Measurements from ENCODE around the gene SLC6A3. TPM values are rescaled to one million over a fixed set of nuclear protein-coding genes. Genes with fewer than 3 reads are reported as not detected.

Gene SLC6A3
- total RNA-seq, 4 donors from 2014 or later: 0.16 TPM; not detected in 3

DNA sequence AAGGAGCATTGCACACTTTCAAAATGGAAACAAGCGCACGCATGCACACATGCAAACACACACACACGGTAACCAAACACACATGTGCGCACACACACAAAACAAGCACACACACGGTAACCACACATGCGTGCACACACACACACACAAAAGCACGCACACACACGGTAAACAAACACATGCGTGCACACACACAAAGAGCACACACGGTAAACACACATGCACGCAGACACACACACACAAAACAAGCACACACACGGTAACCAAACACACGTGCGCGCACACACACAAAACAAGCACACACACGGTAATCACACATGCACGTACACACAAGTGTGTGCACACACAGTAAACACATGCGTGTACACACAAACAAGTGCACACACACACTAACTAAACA lies 19.3 kb upstream of the SLC6A3 start:
- peaks cover 50% of the 10 kb centered on the region for H3K36me3 ChIP-seq

GRCh38 chr5:1464096-1464446 lies 18.8 kb upstream of the SLC6A3 start:
- TF ChIP-seq CTCF (IDR thresholded peaks at IDR 0.05): no peak
- no peak for TF ChIP-seq POLR2AphosphoS5 (IDR thresholded peaks at IDR 0.05)
- TF ChIP-seq EP300 (IDR thresholded peaks at IDR 0.05): no peak
- TF ChIP-seq POLR2A (IDR thresholded peaks at IDR 0.05): no peak
- Histone ChIP-seq H3K4me3 (no peak overlapping the region), H3K36me3 (peaks cover 50% of the 10 kb centered on the region), H3K27ac (no peak overlapping the region), H3K27me3 (no peaks in the 10 kb centered on the region), H3K9me3 (no peaks in the 10 kb centered on the region), H3K4me1 (no peaks in the 10 kb centered on the region)
- peak in 1 of 2 donors; percentile 72 for DNase-seq (ENCODE audit: low spot score in 2 of 2)
- WGBS: 93% methylated on average over 9 of the region's 14 CpGs

More for the DNA sequence above, 19.3 kb upstream of the SLC6A3 start:
- Histone ChIP-seq H3K27me3 (no peaks in the 10 kb centered on the region), H3K9me3 (no peaks in the 10 kb centered on the region), H3K4me1 (no peaks in the 10 kb centered on the region), H3K4me3 (no peak overlapping the region), H3K27ac (no peak overlapping the region)
- no peak for DNase-seq (ENCODE audit: low spot score in 2 of 2)
- TF ChIP-seq POLR2AphosphoS5 (IDR thresholded peaks at IDR 0.05): no peak
- 92% methylated on average over 17 of the region's 18 CpGs for WGBS

GRCh38 chr5:1463326-1464095 lies 18.3 kb upstream of the SLC6A3 start:
- 97% methylated on average over 31 of the region's 46 CpGs for WGBS
- TF ChIP-seq CTCF (IDR thresholded peaks at IDR 0.05) (no peak), POLR2AphosphoS5 (IDR thresholded peaks at IDR 0.05) (no peak), POLR2A (IDR thresholded peaks at IDR 0.05) (no peak), EP300 (IDR thresholded peaks at IDR 0.05) (no peak)
- Histone ChIP-seq H3K9me3 (no peaks in the 10 kb centered on the region), H3K4me3 (no peak overlapping the region), H3K4me1 (no peaks in the 10 kb centered on the region), H3K36me3 (peaks cover 50% of the 10 kb centered on the region), H3K27me3 (no peaks in the 10 kb centered on the region), H3K27ac (no peak overlapping the region)
- peak in 1 of 2 donors; percentile 70 for DNase-seq (ENCODE audit: low spot score in 2 of 2)

DNA sequence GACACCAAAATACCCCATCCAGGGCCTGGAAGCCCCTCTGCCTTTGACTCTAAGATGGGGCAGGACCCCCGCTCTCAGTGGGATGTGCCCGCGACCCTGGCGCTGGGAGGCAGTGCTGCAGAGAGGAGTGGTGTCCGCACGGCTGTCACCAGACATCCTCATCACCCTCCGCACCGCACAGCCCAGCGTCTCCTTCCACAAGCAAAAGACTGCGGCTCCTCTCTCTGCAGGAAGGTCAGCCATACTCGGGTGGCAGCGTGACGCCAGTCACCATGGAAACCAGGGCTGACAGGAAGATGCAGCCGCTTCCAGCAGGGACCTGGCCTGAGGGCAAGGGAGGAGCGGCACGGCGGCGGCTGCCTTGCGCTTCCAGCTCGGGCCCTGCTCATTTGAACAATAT lies 17.1 kb upstream of the SLC6A3 start:
- WGBS: 89% methylated on average over 19 of the region's 20 CpGs
- H3K36me3 ChIP-seq: peaks cover 46% of the 10 kb centered on the region
- H3K9me3 ChIP-seq: no peaks in the 10 kb centered on the region
- no peak overlapping the region for H3K4me3 ChIP-seq
- TF ChIP-seq EP300 (IDR thresholded peaks at IDR 0.05): no peak
- no peak for TF ChIP-seq POLR2A (IDR thresholded peaks at IDR 0.05)
- no peak for TF ChIP-seq POLR2AphosphoS5 (IDR thresholded peaks at IDR 0.05)
- no peak for TF ChIP-seq CTCF (IDR thresholded peaks at IDR 0.05)
- H3K4me1 ChIP-seq: no peaks in the 10 kb centered on the region
- peak in 1 of 2 donors; percentile 72 for DNase-seq (ENCODE audit: low spot score in 2 of 2)
- H3K27me3 ChIP-seq: no peaks in the 10 kb centered on the region
- H3K27ac ChIP-seq: no peak overlapping the region

- DNase-seq (ENCODE audit: low spot score in 2 of 2): no peak
Observed at GRCh38 chr5:1461396-1461795, 16.2 kb upstream of the SLC6A3 start.

More at GRCh38 chr5:1461396-1461795, 16.2 kb upstream of the SLC6A3 start:
- WGBS: 95% methylated on average over 10 of the region's 10 CpGs
- Histone ChIP-seq H3K4me3 (no peak overlapping the region), H3K4me1 (no peaks in the 10 kb centered on the region), H3K27ac (no peak overlapping the region), H3K36me3 (peaks cover 39% of the 10 kb centered on the region), H3K9me3 (peaks cover 5% of the 10 kb centered on the region), H3K27me3 (no peaks in the 10 kb centered on the region)
- TF ChIP-seq CTCF (IDR thresholded peaks at IDR 0.05): no peak
- TF ChIP-seq EP300 (IDR thresholded peaks at IDR 0.05): no peak
- no peak for TF ChIP-seq POLR2AphosphoS5 (IDR thresholded peaks at IDR 0.05)
- no peak for TF ChIP-seq POLR2A (IDR thresholded peaks at IDR 0.05)

All from suprapubic skin (tissue), 4 donors.